Inflammatory macrophage treated with lipopolysaccharide for 4 hours (primary cell): Measurements from ENCODE around the gene PRKCA.
A peak's percentile ranks its signal among the peaks of the same experiment; 100 is the strongest.

Experiments
- DNase-seq: peaks from one replicate; pipeline ENCODE4 v3.0.0-alpha.2; 2020

The PRKCA gene

DNA sequence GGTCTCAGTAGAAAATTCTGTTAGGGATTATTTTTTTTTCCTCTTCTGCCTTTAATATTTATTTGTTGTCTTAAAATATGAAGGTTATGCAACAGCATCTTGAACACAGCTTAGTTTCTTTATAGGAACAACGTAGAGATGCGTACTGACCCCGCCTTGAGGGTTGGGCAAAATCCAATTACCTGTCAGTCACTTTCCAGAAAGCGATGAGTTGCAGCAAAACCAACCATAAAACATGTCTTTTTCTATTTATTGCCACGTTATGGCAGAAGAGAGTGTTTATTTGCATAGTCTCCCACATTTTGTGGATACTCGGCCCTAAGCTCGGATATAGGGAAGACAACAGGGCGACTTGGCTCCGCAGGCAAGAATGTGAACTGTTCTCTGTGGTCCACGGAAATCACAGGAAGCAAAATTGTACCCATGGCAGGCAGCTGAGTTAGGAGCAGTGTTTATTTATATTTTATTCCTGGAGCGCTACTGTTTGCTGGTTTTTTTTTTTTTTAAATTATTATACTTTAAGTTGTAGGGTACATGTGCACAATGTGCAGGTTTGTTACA is 488.2 kb downstream of the PRKCA start:
- no peak for DNase-seq

DNA sequence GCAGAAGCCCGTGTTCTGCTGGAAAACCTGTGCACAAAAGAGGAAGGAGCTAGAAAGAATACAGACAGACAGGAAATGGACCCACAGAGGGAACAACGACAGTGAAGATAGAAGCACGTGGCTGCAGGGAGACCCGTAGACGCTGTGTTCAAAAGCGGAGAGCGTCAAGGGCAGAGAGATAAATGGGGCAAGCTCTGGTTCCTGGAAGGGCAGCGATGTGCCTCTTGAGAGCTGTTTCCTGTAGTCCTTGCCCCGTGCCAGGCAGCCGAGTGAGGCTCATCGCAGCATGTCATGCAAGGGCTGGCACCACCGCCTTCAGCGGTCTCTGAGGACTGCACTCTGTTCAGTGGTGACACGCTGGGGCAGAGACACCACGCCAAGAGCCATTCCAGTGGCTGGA is 488.9 kb downstream of the PRKCA start:
- DNase-seq = peak; percentile 41

- no peak for DNase-seq
Measured at GRCh38 chr17:66793814-66794213, 491.4 kb downstream of the PRKCA start.

DNA sequence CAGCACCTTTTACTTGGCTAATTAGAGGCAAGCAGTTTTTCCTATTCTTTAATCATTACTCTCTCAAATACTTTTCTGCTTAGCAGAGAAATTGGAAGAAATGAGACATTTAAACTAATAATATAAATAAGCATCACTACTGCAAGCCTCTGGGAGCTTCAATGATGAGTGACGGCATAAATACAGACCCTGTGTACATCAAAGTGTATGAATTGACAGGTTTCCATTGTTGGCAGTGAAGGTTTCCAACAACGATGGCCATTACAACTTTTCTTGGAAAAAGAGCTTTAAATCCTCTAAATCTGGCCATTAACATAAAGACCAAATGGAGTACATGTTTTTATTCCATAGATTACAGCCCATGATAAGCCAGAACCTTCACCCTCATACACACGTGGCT is 493.1 kb downstream of the PRKCA start:
- DNase-seq = no peak

DNA sequence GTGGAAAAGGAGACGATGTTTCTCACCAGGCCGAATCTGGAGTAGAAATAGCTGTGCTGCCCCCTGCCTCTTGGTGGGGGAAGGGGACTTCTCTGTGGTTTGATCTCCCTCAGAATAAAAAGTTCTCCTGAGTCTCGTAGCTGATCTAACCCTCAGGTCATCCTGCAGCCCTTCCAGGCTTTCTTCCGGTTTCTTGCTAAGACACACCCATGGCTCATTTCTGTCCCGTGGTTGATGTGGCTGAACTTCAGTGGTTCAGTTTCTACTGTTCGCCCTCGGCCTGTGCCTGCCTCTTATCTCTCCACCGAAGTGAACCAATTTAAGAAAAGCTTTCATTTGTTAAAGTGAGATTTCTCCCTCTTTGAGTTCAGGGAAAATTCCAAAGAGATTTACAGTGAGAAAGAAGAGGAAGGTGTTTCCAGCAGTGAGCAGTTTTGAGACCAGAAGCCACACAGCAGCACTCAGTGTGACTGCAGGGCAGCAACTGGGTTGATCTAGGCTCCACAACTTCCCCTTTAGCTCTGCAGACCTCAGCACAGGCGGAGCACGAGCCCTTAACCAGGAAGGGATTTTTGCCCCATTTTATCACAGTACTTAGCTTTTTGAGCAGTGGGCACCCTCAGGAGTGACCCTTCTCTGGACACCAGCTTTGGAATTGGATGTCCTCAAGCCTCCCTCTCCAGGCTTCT is 497.6 kb downstream of the PRKCA start:
- peak; percentile 6 for DNase-seq

GRCh38 chr17:66803474-66803951 is 501.1 kb downstream of the PRKCA start:
- no peak for DNase-seq

- no peak for DNase-seq
Measured at GRCh38 chr17:66805567-66805966, 503.2 kb downstream of the PRKCA start.

GRCh38 chr17:66807182-66807581 is 504.8 kb downstream of the PRKCA start:
- no peak for DNase-seq

GRCh38 chr17:66809408-66809807 is 507.0 kb downstream of the PRKCA start:
- DNase-seq = no peak

- DNase-seq = no peak
Measured at GRCh38 chr17:66810951-66811682, 508.7 kb downstream of the PRKCA start.

DNA sequence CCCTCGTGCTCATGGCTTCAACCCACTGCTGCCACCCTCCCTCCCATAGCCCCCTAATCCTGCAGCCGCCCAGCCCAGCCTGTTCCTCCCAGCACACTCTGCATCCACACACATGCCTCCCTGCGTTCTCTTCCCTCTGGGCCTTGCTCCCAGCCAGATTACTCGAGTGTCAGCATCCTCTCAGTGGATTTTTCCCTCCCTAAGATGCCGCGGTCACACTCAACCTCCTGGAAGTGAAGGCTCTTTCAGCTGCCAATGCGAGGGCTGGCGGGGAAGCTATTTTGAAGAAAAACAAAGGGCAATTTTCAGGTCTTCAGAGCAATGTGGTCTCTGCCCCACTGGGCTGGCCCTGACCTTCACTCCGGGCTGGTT is 509.3 kb downstream of the PRKCA start:
- no peak for DNase-seq

DNA sequence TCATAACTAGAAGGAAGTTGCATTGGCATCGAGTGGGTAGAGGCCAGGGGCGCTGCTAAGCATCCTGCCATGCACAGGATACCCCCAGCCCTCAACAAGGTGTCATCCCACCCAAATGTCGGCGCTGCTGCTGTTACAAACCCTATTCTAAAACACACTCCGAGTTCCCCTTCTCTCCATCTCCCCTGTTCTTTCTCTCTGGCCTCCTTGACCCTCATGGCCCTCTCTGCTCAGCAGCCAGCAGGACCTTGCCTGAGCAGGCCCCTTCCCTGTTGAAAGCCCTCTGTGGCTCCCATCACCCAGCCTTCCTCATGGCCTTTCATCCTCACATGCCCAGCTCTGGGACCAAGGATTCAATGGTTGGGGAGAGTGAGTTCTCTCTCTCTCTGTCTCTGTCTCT is 510.2 kb downstream of the PRKCA start:
- no peak for DNase-seq

GRCh38 chr17:66813296-66813695 is 510.9 kb downstream of the PRKCA start:
- DNase-seq = no peak

GRCh38 chr17:66814026-66814425 is 511.6 kb downstream of the PRKCA start:
- no peak for DNase-seq

- DNase-seq = no peak
Measured at GRCh38 chr17:66814570-66814969, 512.2 kb downstream of the PRKCA start.

DNA sequence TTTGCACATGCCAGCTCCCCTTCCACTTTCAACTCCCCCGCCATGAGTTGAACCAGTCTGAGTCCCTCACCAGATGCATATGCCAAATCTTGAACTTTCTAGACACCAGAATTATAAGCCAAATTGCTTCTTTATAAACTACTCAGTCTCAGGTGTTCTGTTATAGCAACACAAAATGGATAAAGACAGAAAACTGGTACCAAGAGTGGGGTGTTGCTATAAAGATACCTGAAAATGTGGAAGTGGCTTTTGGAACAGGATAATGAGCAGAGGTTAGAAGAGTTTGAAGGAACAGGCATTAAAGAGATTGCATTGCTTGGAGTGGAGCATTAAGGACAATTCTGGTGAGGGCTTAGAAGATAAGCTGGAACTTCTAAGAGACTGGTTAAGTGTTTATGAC is 515.3 kb downstream of the PRKCA start:
- DNase-seq = no peak

DNA sequence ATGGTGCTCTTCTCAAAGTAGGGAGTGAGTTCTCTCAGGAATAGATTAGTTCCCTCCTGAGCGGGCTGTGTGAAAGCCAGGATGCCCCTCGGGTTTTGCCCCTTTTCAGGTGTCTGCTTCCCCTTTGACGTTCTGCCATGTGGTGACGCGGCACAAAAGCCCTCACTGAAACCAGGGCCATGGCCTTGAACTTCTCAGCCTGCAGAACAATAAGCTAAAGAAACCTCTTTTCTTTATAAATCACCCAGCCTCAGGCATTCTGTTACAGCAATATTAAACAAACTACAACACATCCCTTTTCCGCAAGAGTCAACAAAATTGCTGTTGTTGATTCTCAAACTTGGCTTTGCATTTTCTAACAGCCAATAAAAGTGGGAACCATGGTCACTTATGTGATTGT is 517.1 kb downstream of the PRKCA start:
- no peak for DNase-seq

DNA sequence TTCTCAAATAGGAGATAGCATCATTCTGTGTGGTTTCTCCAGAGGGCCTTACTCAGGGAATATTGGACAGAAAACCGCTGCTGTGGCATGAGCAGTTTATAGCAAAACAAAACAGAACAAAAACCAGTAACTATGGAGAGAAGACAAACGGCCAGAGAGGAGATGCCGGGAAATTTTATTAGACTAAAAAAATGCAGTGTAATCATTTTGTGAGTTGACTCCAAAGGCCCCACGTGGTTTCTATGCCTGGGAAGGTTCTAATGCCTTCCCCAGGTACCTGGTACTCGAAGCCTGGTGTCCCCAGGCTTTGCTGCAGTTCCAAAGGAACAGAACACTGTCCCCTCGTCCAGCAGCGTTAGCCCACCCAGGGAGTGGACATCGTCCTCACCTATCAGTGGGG is 519.6 kb downstream of the PRKCA start:
- DNase-seq = no peak

GRCh38 chr17:66826856-66827255 is 524.4 kb downstream of the PRKCA start:
- DNase-seq = no peak

DNA sequence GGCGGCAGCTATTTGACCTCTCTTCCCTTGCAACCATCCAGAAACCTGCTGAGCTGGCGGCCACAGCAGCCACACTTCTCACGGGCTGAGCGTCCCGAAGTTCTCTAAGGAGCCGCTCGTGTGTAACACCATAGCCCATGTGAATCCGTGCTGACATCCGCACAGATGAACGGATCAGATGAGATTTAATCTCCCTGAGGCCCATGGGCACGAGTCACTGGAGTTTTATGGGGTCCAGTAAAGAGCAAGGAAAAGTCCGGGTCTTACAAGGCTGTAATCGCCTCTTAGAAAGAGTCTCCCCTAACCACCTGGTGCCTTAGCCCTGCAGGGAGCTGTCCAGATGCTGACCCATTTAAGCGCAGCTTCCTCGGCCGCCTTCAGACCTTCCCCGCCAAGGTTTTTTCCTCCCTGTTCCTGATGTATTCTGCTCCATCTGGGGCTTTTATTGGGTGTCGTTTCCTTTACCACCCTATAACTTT is 527.0 kb downstream of the PRKCA start:
- no peak for DNase-seq

GRCh38 chr17:66829883-66830282 is 527.5 kb downstream of the PRKCA start:
- no peak for DNase-seq

- DNase-seq = no peak
Measured at GRCh38 chr17:66830451-66830850, 528.0 kb downstream of the PRKCA start.

GRCh38 chr17:66831383-66832210 is 529.2 kb downstream of the PRKCA start:
- DNase-seq = no peak
